K562 (cell line): ENCODE measurements around the gene RABGAP1L. TPM values are rescaled to one million over a fixed set of nuclear protein-coding genes. Genes with fewer than 3 reads are reported as not detected.

Experiments used
- ATF3 ChIP-seq, 2 experiments: fragments of 450-650 bp in 1 of 2; sonication (generic) in 1 of 2; formaldehyde crosslinking in 1 of 2; IDR thresholded peaks in 1 of 2; conservative IDR thresholded peaks in 1 of 2; 2 replicates each; pipeline versions ENCODE4 v1.6.1 to v1.8.1; 2016 to 2023; ENCODE audit warnings: mild to moderate bottlenecking in 2 of 2, moderate library complexity in 2 of 2, inconsistent platforms in 1 of 2, missing genetic modification reagents in 1 of 2
- CHD7 ChIP-seq: fragments of 200-600 bp; sonication (generic); IDR thresholded peaks from one replicate; pipeline ENCODE4 v1.6.1; 2012; ENCODE audit warnings: mild to moderate bottlenecking, low read depth, low read length, inconsistent platforms
- CREM ChIP-seq: IDR thresholded peaks from 2 replicates; pipeline ENCODE4 v1.6.1; 2014; ENCODE audit warnings: antibody characterized with exemption, low read depth
- FOXO4 ChIP-seq: fragments of 450-650 bp; formaldehyde crosslinking; IDR thresholded peaks from 2 replicates; pipeline ENCODE4 v1.4.0; 2020; ENCODE audit warnings: mild to moderate bottlenecking, moderate library complexity
- GTF2A2 ChIP-seq: IDR thresholded peaks from 2 replicates; pipeline ENCODE4 v1.6.1; 2016; ENCODE audit warnings: mild to moderate bottlenecking, missing genetic modification characterization, missing compliant biosample characterization
- PRDM10 ChIP-seq: fragments of 450-650 bp; IDR thresholded peaks from 2 replicates; pipeline ENCODE4 v1.6.1; 2018; ENCODE audit not compliant: partially characterized antibody
- RBM17 ChIP-seq: fragments of 200-400 bp; formaldehyde crosslinking; IDR thresholded peaks from 2 replicates; pipeline ENCODE4 v1.6.1; 2017; ENCODE audit warnings: low read depth, mild to moderate bottlenecking, low read length, borderline replicate concordance
- SOX6 ChIP-seq: fragments of 450-650 bp; IDR thresholded peaks from 2 replicates; pipeline ENCODE4 v1.6.1; 2014; ENCODE audit warnings: mild to moderate bottlenecking
- ZKSCAN3 ChIP-seq: fragments of 250-450 bp; sonication (Bioruptor Pico); IDR thresholded peaks from 2 replicates; pipeline ENCODE4 v1.4.0; 2020
- ZNF146 ChIP-seq: IDR thresholded peaks from one replicate; pipeline ENCODE4 v1.6.1; 2018; ENCODE audit warnings: missing compliant biosample characterization; ENCODE audit not compliant: unreplicated experiment
- polyA plus RNA-seq, 8 experiments: library from polyadenylated mRNA; depleted of rRNA in 4 of 8; stranded (reverse) in 5 of 8; unstranded in 3 of 8; fragments of >200 nt; fragmentation: Nextera tagmentation in 2 of 8; fragmentation: Illumina TruSeq in 1 of 8; extraction: Ambion mirVana in 2 of 8; extraction: Trizol in 1 of 8; gene quantifications; 2 replicates each; pipeline versions ENCODE4 v1.2.1 to v1.2.3, GENCODE V29; 2011 to 2014; ENCODE audit warnings: inconsistent platforms in 1 of 8, missing spikeins in 1 of 8
- total RNA-seq, 7 experiments: library from RNA; depleted of rRNA in 6 of 7; stranded (reverse); fragments of >200 nt in 6 of 7; fragmentation: Illumina TruSeq in 2 of 7; extraction: Trizol in 2 of 7; gene quantifications; 2 replicates each; pipeline versions ENCODE4 v1.2.1 to v1.2.3, GENCODE V29; 2011 to 2021; ENCODE audit warnings: low replicate concordance in 1 of 7

RABGAP1L gene
- total and polyA plus RNA-seq, 9 of the 15 experiments (the other 6 are each of a cell fraction or from before 2014, with no cell fraction given), result 16.5 to 44.9 (median 26.7) TPM

GRCh38 chr1:174815036-174815435 lies 655.7 kb downstream of the RABGAP1L start (continued):
- TF ChIP-seq PRDM10 (no peak), ZKSCAN3 (CRISPR knock-in tag) (no peak), CHD7 (no peak), RBM17 (no peak), ZNF146 (no peak), SOX6 (0 out of 2 replicates have a peak, but pooled peaks have one; percentile 13), ATF3 (IDR thresholded peaks at IDR 0.05) (peak; percentile 80), ATF3 (CRISPR knock-in tag; conservative IDR thresholded peaks at IDR 0.05) (no peak), GTF2A2 (tag) (no peak), FOXO4 (CRISPR knock-in tag) (no peak), CREM (0 out of 2 replicates have a peak, but pooled peaks have one; percentile 16)
